H1 (cell line): ENCODE measurements around the gene TARS3. TPM values are rescaled to one million over a fixed set of nuclear protein-coding genes. Genes with fewer than 3 reads are reported as not detected.

Source experiments
- CTCF ChIA-PET: fragments of 300-600 bp; sonication (Branson Sonifier 250); formaldehyde crosslinking; loops from one replicate; lab custom pipeline; 2021; ENCODE audit not compliant: partially characterized antibody; lab: Charles Lee
- POLR2A ChIA-PET: fragments of 300-600 bp; sonication (Branson Sonifier 250); formaldehyde crosslinking; loops from one replicate; lab custom pipeline; 2021; ENCODE audit warnings: inconsistent platforms; ENCODE audit not compliant: partially characterized antibody; lab: Charles Lee
- DNase-seq, 2 experiments: peaks; one replicate each; pipeline versions ENCODE4 v3.0.0 to v3.0.0-alpha.2; 2010 to 2022; ENCODE audit warnings: low spot score in 2 of 2, low read depth in 1 of 2, mixed read lengths in 1 of 2
- FAIRE-seq: peaks from 2 replicates; lab custom pipeline; 2011; peaks lifted over from hg19 to GRCh38; lab: Jason Lieb, UNC
- H2AFZ ChIP-seq: 2 replicates; pipeline ENCODE4 v1.8.1; 2012; ENCODE audit warnings: low read length, inconsistent platforms
- H2AK5ac ChIP-seq: 2 replicates; pipeline ENCODE4 v1.6.1; 2013; ENCODE audit warnings: low read depth, low read length
- H2BK120ac ChIP-seq: replicated peaks from 2 replicates; pipeline ENCODE3; 2013; ENCODE audit warnings: low read depth, low read length, inconsistent platforms
- H2BK12ac ChIP-seq: 2 replicates; pipeline ENCODE4 v1.6.1; 2013; ENCODE audit warnings: low read depth, low read length
- H2BK15ac ChIP-seq: 2 replicates; pipeline ENCODE4 v1.6.1; 2013; ENCODE audit warnings: low read length
- H2BK20ac ChIP-seq: 2 replicates; pipeline ENCODE4 v1.6.1; 2013; ENCODE audit warnings: low read length
- H2BK5ac ChIP-seq: 2 replicates; pipeline ENCODE4 v1.6.1; 2013; ENCODE audit warnings: low read depth, low read length
- H3K14ac ChIP-seq: 2 replicates; pipeline ENCODE4 v1.6.1; 2013; ENCODE audit warnings: inconsistent platforms; ENCODE audit not compliant: insufficient read length
- H3K18ac ChIP-seq: 2 replicates; pipeline ENCODE4 v1.6.1; 2013; ENCODE audit warnings: low read length; ENCODE audit errors: extremely low read depth
- H3K23ac ChIP-seq: 2 replicates; pipeline ENCODE4 v1.6.1; 2013; ENCODE audit warnings: inconsistent platforms; ENCODE audit not compliant: insufficient read length
- H3K23me2 ChIP-seq: 2 replicates; pipeline ENCODE4 v1.6.1; 2013; ENCODE audit warnings: low read depth, low read length
- H3K27ac ChIP-seq: 2 replicates; pipeline ENCODE4 v1.6.1; 2011; ENCODE audit warnings: low read depth, low read length, inconsistent platforms
- H3K27me3 ChIP-seq, 4 experiments: replicated peaks in 1 of 4; 1 replicate in 1 of 4; 2 replicates in 3 of 4; pipeline versions ENCODE4 v1.6.1 to v1.8.1; 2011 to 2013; ENCODE audit warnings: low read length in 3 of 4, mild to moderate bottlenecking in 3 of 4, inconsistent platforms in 2 of 4, mixed read lengths in 2 of 4, moderate library complexity in 1 of 4; ENCODE audit not compliant: control insufficient read depth in 3 of 4, insufficient read depth in 3 of 4; ENCODE audit errors: extremely low read depth in 1 of 4
- H3K36me3 ChIP-seq, 4 experiments: 2 replicates each; pipeline versions ENCODE4 v1.6.1 to v1.8.1; 2011 to 2013; ENCODE audit warnings: mild to moderate bottlenecking in 4 of 4, low read length in 3 of 4, moderate library complexity in 2 of 4, control low read depth in 1 of 4, inconsistent platforms in 1 of 4; ENCODE audit not compliant: insufficient read depth in 4 of 4, control insufficient read depth in 2 of 4
- H3K4ac ChIP-seq: replicated peaks from 2 replicates; pipeline ENCODE3; 2013; ENCODE audit warnings: low read length, low read depth, mixed read lengths, inconsistent platforms; ENCODE audit not compliant: insufficient read length
- H3K4me1 ChIP-seq, 4 experiments: replicated peaks in 1 of 4; 1 replicate in 1 of 4; 2 replicates in 3 of 4; pipeline versions ENCODE4 v1.6.1 to v1.8.1; 2011 to 2013; ENCODE audit warnings: low read length in 3 of 4, inconsistent platforms in 2 of 4, mixed read lengths in 1 of 4; ENCODE audit not compliant: insufficient read depth in 4 of 4, control insufficient read depth in 3 of 4
- H3K4me2 ChIP-seq, 2 experiments: 2 replicates each; pipeline versions ENCODE4 v1.6.1 to v1.8.1; 2011 to 2013; ENCODE audit warnings: low read depth in 2 of 2, low read length in 2 of 2, control low read depth in 1 of 2, inconsistent platforms in 1 of 2, mild to moderate bottlenecking in 1 of 2; ENCODE audit not compliant: insufficient read depth in 1 of 2
- H3K4me3 ChIP-seq, 4 experiments: fragments of 200-600, 300-600 bp in 1 of 4; sonication (generic), shearing (Covaris generic), sonication (Bioruptor Twin) in 1 of 4; 2 replicates each; pipeline versions ENCODE4 v1.5.1 to v1.8.1; 2011 to 2016; ENCODE audit warnings: low read length in 4 of 4, low read depth in 3 of 4, control low read depth in 2 of 4, inconsistent platforms in 2 of 4, mild to moderate bottlenecking in 2 of 4, mixed read lengths in 1 of 4, moderate library complexity in 1 of 4; ENCODE audit not compliant: insufficient read depth in 2 of 4; ENCODE audit errors: extremely low read depth in 1 of 4
- H3K56ac ChIP-seq: replicated peaks from 2 replicates; pipeline ENCODE3; 2013; ENCODE audit warnings: low read depth, mild to moderate bottlenecking, mixed read lengths, low read length, inconsistent platforms; ENCODE audit not compliant: insufficient read length
- H3K79me1 ChIP-seq: 2 replicates; pipeline ENCODE4 v1.6.1; 2013; ENCODE audit warnings: low read depth, low read length, control low read depth
- H3K79me2 ChIP-seq, 2 experiments: 2 replicates each; pipeline versions ENCODE4 v1.6.1 to v1.8.1; 2012 to 2013; ENCODE audit warnings: low read length in 2 of 2, mild to moderate bottlenecking in 2 of 2, inconsistent platforms in 1 of 2; ENCODE audit not compliant: insufficient read depth in 2 of 2, control insufficient read depth in 1 of 2
- H3K9ac ChIP-seq, 4 experiments: replicated peaks in 1 of 4; 1 replicate in 1 of 4; 2 replicates in 3 of 4; pipeline versions ENCODE4 v1.6.1 to v1.8.1; 2011 to 2013; ENCODE audit warnings: low read depth in 3 of 4, low read length in 3 of 4, control low read depth in 2 of 4, mild to moderate bottlenecking in 2 of 4, moderate library complexity in 2 of 4, inconsistent platforms in 1 of 4; ENCODE audit errors: extremely low read depth in 1 of 4
- H3K9me3 ChIP-seq, 2 experiments: 2 replicates each; pipeline versions ENCODE4 v1.6.1 to v1.8.1; 2012 to 2013; ENCODE audit warnings: mild to moderate bottlenecking in 2 of 2, moderate library complexity in 2 of 2, control low read depth in 1 of 2, inconsistent platforms in 1 of 2, low read depth in 1 of 2, low read length in 1 of 2, mixed read lengths in 1 of 2; ENCODE audit not compliant: insufficient read depth in 2 of 2
- H4K20me1 ChIP-seq, 2 experiments: replicated peaks in 1 of 2; 2 replicates each; pipeline versions ENCODE3 to v1.8.1; 2011 to 2013; ENCODE audit warnings: inconsistent platforms in 2 of 2, low read length in 2 of 2, mild to moderate bottlenecking in 1 of 2; ENCODE audit not compliant: insufficient read depth in 2 of 2, control insufficient read depth in 1 of 2
- H4K5ac ChIP-seq: 2 replicates; pipeline ENCODE4 v1.6.1; 2013; ENCODE audit warnings: low read length, low read depth, mixed read lengths, inconsistent platforms; ENCODE audit not compliant: insufficient read length
- H4K8ac ChIP-seq: 2 replicates; pipeline ENCODE4 v1.8.0; 2013; ENCODE audit warnings: mild to moderate bottlenecking, moderate library complexity, low read length, inconsistent platforms; ENCODE audit not compliant: insufficient read depth; ENCODE audit errors: extremely low read depth
- H4K91ac ChIP-seq: replicated peaks from 2 replicates; pipeline ENCODE3; 2013; ENCODE audit warnings: low read length, mixed read lengths, inconsistent platforms; ENCODE audit not compliant: insufficient read length
- CBX8 ChIP-seq: fragments of 300-800, 300-1000 bp; sonication (generic); IDR thresholded peaks from 2 replicates; pipeline ENCODE4 v1.7.1; 2016; ENCODE audit warnings: low read depth, low read length, borderline replicate concordance
- CHD1 ChIP-seq: IDR thresholded peaks from 2 replicates; pipeline ENCODE4 v1.6.1; 2012; ENCODE audit warnings: low read depth, low read length, improper control_type of control experiment
- CTBP2 ChIP-seq: IDR thresholded peaks from 2 replicates; pipeline ENCODE4 v1.7.0; 2011; ENCODE audit warnings: borderline replicate concordance, mild to moderate bottlenecking, moderate library complexity, mixed read lengths, low read length; ENCODE audit not compliant: insufficient read depth, insufficient read length
- EP300 ChIP-seq, 2 experiments: IDR thresholded peaks; 1 replicate in 1 of 2; 2 replicates in 1 of 2; pipeline ENCODE4 v1.6.1; 2011 to 2012; ENCODE audit warnings: low read depth in 2 of 2, low read length in 2 of 2, mild to moderate bottlenecking in 2 of 2, borderline replicate concordance in 1 of 2, inconsistent platforms in 1 of 2, moderate library complexity in 1 of 2
- GABPA ChIP-seq: IDR thresholded peaks from 2 replicates; pipeline ENCODE4 v1.6.1; 2011; ENCODE audit warnings: mild to moderate bottlenecking, low read length, moderate library complexity, borderline replicate concordance; ENCODE audit not compliant: insufficient read depth
- JUN ChIP-seq: IDR thresholded peaks from 2 replicates; pipeline ENCODE4 v1.6.1; 2011; ENCODE audit warnings: low read depth, mild to moderate bottlenecking, improper control_type of control experiment, low read length
- JUND ChIP-seq: IDR thresholded peaks from 2 replicates; pipeline ENCODE4 v1.6.1; 2011; ENCODE audit warnings: mild to moderate bottlenecking, improper control_type of control experiment, low read length
- MAFK ChIP-seq: IDR thresholded peaks from 2 replicates; pipeline ENCODE4 v1.6.1; 2012; ENCODE audit warnings: low read depth, mild to moderate bottlenecking, improper control_type of control experiment, low read length
- RNF2 ChIP-seq: fragments of 200-900, 300-1000 bp; sonication (generic); IDR thresholded peaks from 2 replicates; pipeline ENCODE4 v1.7.1; 2016; ENCODE audit warnings: borderline replicate concordance, low read depth, mild to moderate bottlenecking, antibody characterized with exemption, low read length; ENCODE audit not compliant: poor library complexity, severe bottlenecking; ENCODE audit errors: missing control alignments
- RXRA ChIP-seq: IDR thresholded peaks from 2 replicates; pipeline ENCODE4 v1.6.1; 2011; ENCODE audit warnings: low read depth, mild to moderate bottlenecking, low read length, moderate library complexity; ENCODE audit not compliant: insufficient read depth
- SIX5 ChIP-seq: IDR thresholded peaks from 2 replicates; pipeline ENCODE4 v1.6.1; 2011; ENCODE audit warnings: mild to moderate bottlenecking, low read depth, low read length
- SP4 ChIP-seq: IDR thresholded peaks from 2 replicates; pipeline ENCODE4 v1.6.1; 2012; ENCODE audit warnings: low read length, inconsistent platforms
- WGBS, 2 experiments: shearing (Covaris generic) in 1 of 2; methylation state at CpG; one replicate each; pipeline versions ENCODE4 v1.1.6 to v1.1.7; 2013 to 2015; ENCODE audit warnings: low lambda C conversion rate in 2 of 2, mixed read lengths in 2 of 2, inconsistent platforms in 1 of 2, low coverage in 1 of 2, missing lambda C conversion rate in 1 of 2; ENCODE audit not compliant: insufficient replicate concordance in 2 of 2, insufficient coverage in 1 of 2, insufficient read length in 1 of 2; ENCODE audit errors: extremely low coverage in 1 of 2, missing lambda C conversion rate in 1 of 2; 5-methylcytosine and 5-hydroxymethylcytosine counted together
- polyA plus RNA-seq, 7 experiments: library from polyadenylated mRNA; depleted of rRNA in 3 of 7; stranded (reverse) in 5 of 7; unstranded in 2 of 7; fragments of >200 nt in 5 of 7; fragments of 200-250 nt in 2 of 7; gene quantifications; 1 replicate in 5 of 7; 2 replicates in 1 of 7; 4 replicates in 1 of 7; pipeline versions ENCODE4 v1.2.1 to v1.2.3, GENCODE V29; 2011 to 2013; ENCODE audit warnings: missing spikeins in 2 of 7, mixed read lengths in 2 of 7
- total RNA-seq: library from RNA; stranded (reverse); fragmentation: NEBNext Ultra II Directional; extraction: Animal tissue kit (Norgen Biotek cat#: 25700); gene quantifications from 2 replicates; pipeline ENCODE4 v1.2.1, GENCODE V29; 2021

TARS3 gene
- total and polyA plus RNA-seq, 2 of the 8 experiments (the other 6 are each of a cell fraction or from before 2014, with no cell fraction given) = 2.1 to 13.9 TPM

GRCh38 chr15:101698314-101698713, 26.0 kb downstream of the TARS3 start:
- no peak overlapping the region for H3K27ac ChIP-seq
- no peak overlapping the region for H3K4me3 ChIP-seq

More at GRCh38 chr15:101698314-101698713, 26.0 kb downstream of the TARS3 start:
- Histone ChIP-seq H3K9ac (no peak overlapping the region), H3K27me3 (no peaks in the 10 kb centered on the region), H3K4ac (no peak overlapping the region), H3K23me2 (no peaks in the 10 kb centered on the region), H3K56ac (no peak overlapping the region), H2AFZ (no peak overlapping the region), H3K4me1 (no peaks in the 10 kb centered on the region), H2AK5ac (no peak overlapping the region), H3K18ac (no peak overlapping the region), H4K5ac (no peak overlapping the region), H2BK120ac (no peak overlapping the region), H2BK20ac (no peak overlapping the region), H2BK12ac (no peak overlapping the region), H3K23ac (no peak overlapping the region)
- no peak for DNase-seq
- 95% methylated on average over 2 of the region's 2 CpGs; no CpG with 5 or more reads in 1 of the 2 experiments for WGBS, 2 experiments
- POLR2A ChIA-PET = no interaction called here
- TF ChIP-seq CHD1 = no peak
- TF ChIP-seq CBX8 = no peak
- TF ChIP-seq GABPA = no peak
- TF ChIP-seq SP4 = no peak
- TF ChIP-seq JUND = no peak
- TF ChIP-seq MAFK = no peak
- TF ChIP-seq RNF2 = no peak
- no peak for TF ChIP-seq CTBP2
- TF ChIP-seq JUN = no peak
- no peak for TF ChIP-seq SIX5
- no peak for TF ChIP-seq EP300 (IDR thresholded peaks at IDR 0.05; ENCODE audit: borderline replicate concordance in 1 of 2, low read depth in 2 of 2, low read length in 2 of 2)
- no peak for TF ChIP-seq RXRA
- TF ChIP-seq, all 59 proteins: peak for 0
- Histone ChIP-seq H3K79me2 (no peaks in the 10 kb centered on the region), H4K8ac (no peak overlapping the region), H2BK5ac (no peak overlapping the region), H3K9me3 (no peaks in the 10 kb centered on the region), H4K20me1 (no peaks in the 10 kb centered on the region), H3K79me1 (no peaks in the 10 kb centered on the region), H3K36me3 (peaks cover 2 to 26% (median 7%) of the 10 kb centered on the region in 4 experiments; a peak in 7 of 8 replicates), H3K4me2 (no peak overlapping the region), H2BK15ac (no peak overlapping the region), H3K14ac (no peak overlapping the region), H4K91ac (no peak overlapping the region)
- no peak for FAIRE-seq
- CTCF ChIA-PET = interaction anchor here (1.7 to 2.7 kb wide), 3 partner anchors 10 to 43 kb away, joined by 4 to 8 read pairs (median 7); no protein-coding TSS in a partner anchor
